GM21723 (cell line): Measurements from ENCODE around the gene REEP2.
"Not testable (repeated sequence)": the region's sequence is repeated elsewhere in the genome, so short reads cannot be mapped to it uniquely, and the experiment has no call there.

Experiments
- ATAC-seq: cut with Tn5 transposase; IDR thresholded peaks from one replicate; pipeline ENCODE4 v1.9.1; 2021; ENCODE audit warnings: mild to moderate bottlenecking, moderate library complexity; ENCODE audit not compliant: unreplicated experiment

Gene REEP2

DNA sequence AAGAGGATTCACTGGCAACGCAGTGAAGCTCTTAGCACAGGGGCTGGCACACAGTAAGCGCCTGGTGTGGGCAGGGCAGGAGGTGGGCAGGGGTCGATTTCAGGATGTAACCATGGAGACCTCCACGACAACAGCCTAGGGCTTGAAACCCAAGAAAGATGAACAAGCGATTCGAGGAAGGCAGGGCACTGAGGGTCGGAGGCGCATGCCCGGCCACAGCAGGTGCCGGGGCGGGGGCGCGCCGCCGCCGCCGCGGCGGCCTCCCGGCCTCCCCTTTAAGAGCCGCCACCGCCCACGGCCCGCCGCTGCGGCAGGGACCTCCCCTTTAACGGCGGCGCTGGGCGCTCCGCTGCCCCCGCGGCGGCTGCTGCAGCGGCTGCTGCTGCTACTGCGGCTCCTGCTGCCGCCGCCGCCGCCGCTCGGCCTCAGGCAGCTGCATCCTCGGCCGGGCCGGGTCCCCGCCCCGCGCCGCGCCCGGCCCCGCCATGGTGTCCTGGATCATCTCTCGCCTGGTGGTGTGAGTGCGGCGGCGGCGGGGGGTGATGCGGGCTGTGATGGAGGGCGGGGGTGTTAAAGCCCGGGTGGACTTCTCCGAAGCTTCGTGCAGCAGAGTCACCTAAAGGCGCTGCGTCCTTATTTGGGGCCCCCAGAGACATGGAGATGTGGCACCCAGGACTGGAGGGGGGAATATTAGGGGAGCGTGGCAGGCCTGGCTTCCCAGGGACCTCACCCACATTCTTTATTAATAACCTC is at the start of gene REEP2:
Gene REEP2, plus strand, starts transcription at position 334 of the 753 bp plus-strand sequence. Its CDS starts 152 bp downstream, at position 486.
- ATAC-seq = peak; percentile 86

- no peak for ATAC-seq
These were observed 49.5 kb upstream of the REEP2 start for GRCh38 chr5:138389332-138389731.

GRCh38 chr5:138389911-138390310 is 48.9 kb upstream of the REEP2 start:
- not testable (repeated sequence) for ATAC-seq

- no peak for ATAC-seq
These were observed 46.9 kb upstream of the REEP2 start for GRCh38 chr5:138391859-138392386.

DNA sequence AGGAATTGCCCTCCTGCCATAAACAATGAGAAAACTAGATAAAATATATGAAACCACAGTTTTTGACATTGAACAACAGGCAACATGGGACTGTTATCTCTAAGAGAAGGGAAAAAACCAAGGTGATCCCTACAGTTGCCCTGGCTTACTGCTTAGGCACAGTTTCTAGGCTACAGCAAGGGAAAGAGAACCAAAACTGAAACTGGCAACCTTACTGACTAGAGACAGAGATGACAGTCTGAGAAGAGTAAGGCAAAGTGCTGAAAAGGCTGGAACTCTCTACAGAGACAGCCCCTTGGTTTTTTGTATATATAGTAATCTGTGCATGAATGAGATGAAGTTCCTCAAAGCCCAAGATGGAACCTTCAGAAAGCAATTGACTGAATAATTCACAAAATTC is 36.2 kb upstream of the REEP2 start:
- peak; percentile 82 for ATAC-seq

GRCh38 chr5:138408023-138408422 is 30.8 kb upstream of the REEP2 start:
- peak; percentile 93 for ATAC-seq

DNA sequence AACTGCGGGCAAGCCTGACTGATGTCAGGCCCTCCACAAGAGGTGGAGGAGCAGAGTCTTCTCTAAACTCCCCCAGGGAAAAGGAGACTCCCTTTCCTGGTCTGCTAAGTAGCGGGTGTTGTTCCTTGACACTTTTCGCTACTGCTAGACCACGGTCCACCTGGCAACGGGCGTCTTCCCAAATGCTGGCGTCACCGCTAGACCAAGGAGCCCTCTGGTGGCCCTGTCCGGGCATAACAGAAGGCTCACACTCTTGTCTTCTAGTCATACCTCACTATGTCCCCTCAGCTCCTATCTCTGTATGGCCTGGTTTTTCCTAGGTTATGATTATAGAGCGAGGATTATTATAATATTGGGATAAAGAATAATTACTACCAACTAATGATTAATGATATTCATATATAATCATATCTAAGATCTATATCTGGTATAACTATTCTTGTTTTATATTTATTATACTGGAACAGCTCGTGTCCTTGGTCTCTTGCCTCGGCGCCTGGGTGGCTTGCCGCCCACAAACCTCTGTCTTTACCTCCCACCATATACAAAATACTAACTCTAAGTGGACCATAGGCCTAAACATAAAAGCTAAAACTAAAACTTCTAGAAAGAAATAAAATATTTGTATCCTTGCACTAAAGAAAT is 27.7 kb upstream of the REEP2 start:
- ATAC-seq = not testable (repeated sequence)

GRCh38 chr5:138418444-138418843 is 20.4 kb upstream of the REEP2 start:
- no peak for ATAC-seq

- ATAC-seq = no peak
These were observed 13.8 kb upstream of the REEP2 start for GRCh38 chr5:138425079-138425478.

DNA sequence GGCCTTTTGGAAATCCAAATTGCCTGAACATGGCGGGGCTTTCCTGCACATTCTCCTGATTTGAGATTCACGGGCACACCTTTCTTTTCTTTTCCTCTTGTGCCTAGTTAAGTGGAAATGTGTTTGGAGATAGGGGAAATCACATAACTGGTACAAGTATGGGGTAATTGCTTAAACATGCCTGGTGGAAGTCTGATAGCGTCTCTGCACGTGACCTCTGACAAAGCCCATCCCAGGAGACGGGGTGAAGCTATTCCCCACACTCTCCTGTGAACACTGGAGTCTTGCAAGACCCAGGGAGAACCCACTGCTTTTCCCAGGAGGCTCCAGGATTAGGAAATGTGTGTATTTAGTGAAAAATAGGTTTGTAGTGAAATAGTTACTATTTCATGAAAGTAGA is 2.9 kb upstream of the REEP2 start:
- ATAC-seq = no peak

- no peak for ATAC-seq
These were observed 694 bp upstream of the REEP2 start for GRCh38 chr5:138438003-138438723.

GRCh38 chr5:138439477-138440158 is 761 bp downstream of the REEP2 start:
- no peak for ATAC-seq

DNA sequence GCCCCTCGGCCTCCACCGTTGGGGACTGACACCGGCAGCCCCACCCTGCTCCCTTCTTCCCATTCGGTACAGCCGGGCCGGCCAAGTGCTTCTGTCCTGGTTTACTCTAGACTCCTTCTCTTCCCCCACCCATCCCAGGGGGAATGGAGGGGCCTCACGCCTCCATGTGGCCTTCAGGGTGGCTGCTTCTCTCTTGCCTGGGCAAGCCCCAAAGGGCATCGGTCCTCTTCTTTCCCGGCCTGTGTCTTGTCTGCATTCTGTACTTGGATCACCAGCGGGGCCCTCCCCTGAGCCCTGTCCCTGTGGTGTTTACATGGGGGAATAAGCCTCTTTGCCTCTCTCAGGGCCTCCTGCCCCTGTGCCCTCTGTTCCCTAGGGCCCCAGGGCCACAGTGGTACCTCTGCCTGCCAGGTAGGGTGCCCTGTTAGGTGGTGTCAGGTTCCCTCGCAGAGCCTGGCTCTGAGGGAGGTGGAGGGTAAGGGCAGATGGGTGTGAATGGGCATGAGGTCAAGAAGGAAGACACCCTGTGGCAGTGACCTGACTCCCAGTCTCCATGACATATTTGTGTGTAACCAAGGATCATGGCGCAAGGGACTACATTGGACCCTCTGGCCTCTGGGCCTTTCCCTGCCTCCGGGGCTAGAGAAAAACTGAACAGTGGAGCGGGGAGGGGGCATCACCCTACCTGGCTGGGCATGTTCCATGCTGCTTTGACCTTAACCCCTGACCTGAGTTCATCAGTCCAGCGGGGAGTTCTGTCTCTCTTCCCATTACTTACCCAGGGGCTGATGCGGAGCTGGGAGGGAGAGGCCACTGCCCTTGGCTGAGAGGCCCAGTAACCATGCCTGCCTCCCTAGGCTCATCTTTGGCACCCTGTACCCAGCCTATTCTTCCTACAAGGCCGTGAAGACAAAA is 1.6 kb downstream of the REEP2 start:
- ATAC-seq = no peak

DNA sequence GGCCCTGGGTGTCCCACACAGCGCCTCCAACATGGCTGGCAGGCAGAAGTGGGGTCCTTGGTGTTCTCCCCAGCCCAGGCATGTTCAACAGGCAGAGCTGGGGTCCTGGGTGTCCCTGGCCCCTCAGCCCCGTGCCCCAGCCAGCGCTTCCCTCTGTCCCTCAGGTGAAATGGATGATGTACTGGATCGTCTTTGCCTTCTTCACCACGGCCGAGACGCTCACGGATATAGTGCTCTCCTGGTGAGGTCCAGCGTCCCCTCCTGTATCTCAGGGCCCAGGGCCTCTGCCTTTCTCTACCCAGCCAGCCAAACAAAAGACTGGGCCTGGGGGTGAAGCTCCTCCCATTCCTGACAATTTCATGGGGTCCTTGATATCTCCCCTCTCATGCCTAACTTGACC is 2.4 kb downstream of the REEP2 start:
- ATAC-seq = no peak

- ATAC-seq = no peak
These were observed 5.4 kb downstream of the REEP2 start for GRCh38 chr5:138444078-138444773.

DNA sequence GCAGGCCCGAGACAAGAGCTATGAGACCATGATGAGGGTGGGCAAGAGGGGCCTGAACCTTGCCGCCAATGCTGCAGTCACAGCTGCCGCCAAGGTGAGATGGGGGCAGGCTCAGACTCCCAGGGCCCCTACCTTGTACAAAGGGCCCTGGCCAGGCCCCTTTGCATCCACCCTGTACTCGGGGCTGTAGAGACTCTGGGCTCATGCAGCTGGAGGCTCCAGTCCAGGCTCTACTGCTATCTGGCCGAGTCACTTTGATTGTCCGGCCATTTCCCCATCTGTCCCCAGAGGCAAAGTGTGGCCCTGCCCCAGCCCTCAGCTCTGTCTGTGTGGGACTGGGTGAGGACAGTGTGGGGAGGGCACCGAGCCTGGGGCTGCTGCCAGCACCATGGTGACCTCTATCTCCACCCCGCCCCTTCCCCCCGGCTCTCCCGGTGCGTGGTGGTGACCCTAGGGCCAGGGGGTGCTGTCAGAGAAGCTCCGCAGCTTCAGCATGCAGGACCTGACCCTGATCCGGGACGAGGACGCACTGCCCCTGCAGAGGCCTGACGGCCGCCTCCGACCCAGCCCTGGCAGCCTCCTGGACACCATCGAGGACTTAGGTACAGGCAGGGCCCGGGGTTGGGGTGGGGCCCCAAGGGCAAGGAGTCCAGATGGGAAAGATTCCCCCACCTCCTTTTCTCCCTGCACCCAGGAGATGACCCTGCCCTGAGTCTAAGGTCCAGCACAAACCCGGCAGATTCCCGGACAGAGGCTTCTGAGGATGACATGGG is 6.1 kb downstream of the REEP2 start:
- ATAC-seq = no peak

DNA sequence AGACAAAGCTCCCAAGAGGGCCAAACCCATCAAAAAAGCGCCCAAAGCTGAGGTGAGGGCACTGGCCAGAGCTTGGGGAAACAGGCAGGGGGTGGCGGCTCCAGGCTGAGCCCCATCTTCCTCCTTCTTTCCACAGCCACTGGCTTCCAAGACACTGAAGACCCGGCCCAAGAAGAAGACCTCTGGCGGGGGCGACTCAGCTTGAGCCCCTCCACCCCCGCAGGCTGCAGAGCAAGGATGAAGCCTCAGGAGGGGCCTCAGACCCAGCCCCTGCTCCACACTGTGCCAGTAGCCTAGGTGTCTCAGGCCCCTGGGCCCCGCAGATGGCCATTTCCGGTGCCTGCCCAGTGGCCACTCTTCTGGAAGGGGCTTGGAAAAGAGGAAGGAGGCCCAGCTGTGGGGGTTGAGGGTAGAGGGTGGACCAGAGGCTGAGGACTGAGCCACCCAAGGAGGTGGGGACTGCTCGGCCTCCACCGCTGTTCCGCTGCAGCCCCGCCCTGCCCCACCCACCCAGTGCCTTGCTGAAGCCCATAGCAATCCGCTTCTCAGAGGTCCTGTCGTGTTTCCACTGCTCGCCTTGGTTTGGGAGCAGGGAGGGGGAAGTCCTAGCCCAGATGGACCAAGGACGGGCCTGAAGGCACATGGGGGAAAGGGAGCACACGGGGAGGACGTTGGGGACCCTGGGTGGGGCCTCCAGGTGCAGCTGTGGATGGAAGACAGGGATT is 6.9 kb downstream of the REEP2 start:
- ATAC-seq = no peak

DNA sequence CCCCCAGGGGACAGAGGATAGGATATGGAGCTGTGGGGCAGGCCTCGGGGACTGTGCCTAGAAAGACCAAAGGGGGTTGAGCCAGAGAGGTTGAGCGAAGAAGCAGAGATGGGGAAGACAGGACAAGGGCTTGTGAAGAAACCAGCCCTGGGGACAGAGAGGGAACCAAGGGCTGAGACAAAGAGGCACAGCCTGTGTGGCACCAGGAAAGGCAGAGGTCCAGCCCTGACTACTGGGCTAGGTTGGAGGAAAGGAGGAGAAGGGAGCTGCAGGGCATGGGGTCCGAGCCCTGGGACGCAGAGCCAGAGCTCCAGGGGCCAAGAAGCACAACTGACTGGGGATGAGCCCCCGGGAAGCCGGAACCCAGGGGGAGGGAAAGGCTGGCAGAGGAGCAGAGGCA is 9.2 kb downstream of the REEP2 start:
- ATAC-seq = no peak
